Measurements from ENCODE around the gene ANKS1B. TPM values are rescaled to one million over a fixed set of nuclear protein-coding genes. Genes with fewer than 3 reads are reported as not detected.

Gene ANKS1B
- polyA plus RNA-seq, 3 donors, result not detected

- Histone ChIP-seq H3K4me3 (replicated peaks in 1 of 3; ENCODE audit: low read depth in 2 of 3, low read length in 3 of 3) (no peak overlapping the region), H3K9me3 (replicated peaks in 1 of 2; ENCODE audit: control insufficient read depth in 1 of 2, insufficient read depth in 1 of 2, low read length in 2 of 2) (no peaks in the 10 kb centered on the region), H3K27me3 (ENCODE audit: control insufficient read depth in 2 of 2, insufficient read depth in 2 of 2, low read length in 2 of 2) (no peaks in the 10 kb centered on the region), H2AFZ (ENCODE audit: insufficient read depth, low read depth, low read length, poor library complexity, severe bottlenecking) (no peak overlapping the region), H3K27ac (ENCODE audit: low read depth in 1 of 2, low read length in 2 of 2) (no peak overlapping the region), H3K4me2 (replicated peaks; ENCODE audit: extremely low read depth, low read length, poor library complexity, severe bottlenecking) (no peak overlapping the region), H3K9ac (ENCODE audit: insufficient read depth, low read length, poor library complexity, severe bottlenecking) (no peak overlapping the region), H3K79me2 (ENCODE audit: insufficient read depth, low read length) (no peaks in the 10 kb centered on the region), H3K36me3 (replicated peaks in 1 of 2; ENCODE audit: control insufficient read depth in 1 of 2, insufficient read depth in 2 of 2, low read length in 2 of 2) (no peaks in the 10 kb centered on the region), H4K20me1 (ENCODE audit: insufficient read depth, low read length) (no peaks in the 10 kb centered on the region), H3K4me1 (ENCODE audit: control insufficient read depth in 1 of 2, insufficient read depth in 2 of 2, low read length in 2 of 2) (no peaks in the 10 kb centered on the region)
- peaks cover 0 to 4% (median 0%) of the 10 kb centered on the region in 7 donors for H3K9me3 Mint-ChIP-seq
- no peak for TF ChIP-seq CTCF (IDR thresholded peaks at IDR 0.05)
- H3K4me1 Mint-ChIP-seq, result no peaks in the 10 kb centered on the region
- DNase-seq, result no peak
- H3K36me3 Mint-ChIP-seq, result no peaks in the 10 kb centered on the region
- intact Hi-C loops (cut with micrococcal nuclease), result no loop called here
- H3K27ac Mint-ChIP-seq, result no peak overlapping the region
- H3K4me3 Mint-ChIP-seq, result no peak overlapping the region
- WGBS (ENCODE audit: insufficient coverage), result 83% methylated on average over 1 of the region's 5 CpGs
- H3K27me3 Mint-ChIP-seq (ENCODE audit: low read depth in 3 of 3), result peaks cover 0 to 2% (median 0%) of the 10 kb centered on the region in 3 donors
Measured at GRCh38 chr12:99087278-99087677, 897.5 kb downstream of the ANKS1B start.

- WGBS (ENCODE audit: insufficient coverage), result 88% methylated on average over 13 of the region's 15 CpGs
- H3K27me3 Mint-ChIP-seq (ENCODE audit: low read depth in 3 of 3), result peaks cover 0 to 1% (median 0%) of the 10 kb centered on the region in 3 donors
Measured at GRCh38 chr12:99079811-99080210, 904.9 kb downstream of the ANKS1B start.

More at GRCh38 chr12:99079811-99080210, 904.9 kb downstream of the ANKS1B start:
- H3K4me2 ChIP-seq (replicated peaks; ENCODE audit: extremely low read depth, low read length, poor library complexity, severe bottlenecking), result no peak overlapping the region
- TF ChIP-seq CTCF (IDR thresholded peaks at IDR 0.05), result no peak
- H3K79me2 ChIP-seq (ENCODE audit: insufficient read depth, low read length), result no peaks in the 10 kb centered on the region
- H2AFZ ChIP-seq (ENCODE audit: insufficient read depth, low read depth, low read length, poor library complexity, severe bottlenecking), result no peak overlapping the region
- no peaks in the 10 kb centered on the region for H3K36me3 ChIP-seq (replicated peaks in 1 of 2; ENCODE audit: control insufficient read depth in 1 of 2, insufficient read depth in 2 of 2, low read length in 2 of 2)
- Mint-ChIP-seq H3K4me3 (no peak overlapping the region), H3K36me3 (no peaks in the 10 kb centered on the region), H3K4me1 (no peaks in the 10 kb centered on the region), H3K9me3 (peaks cover 0 to 2% (median 0%) of the 10 kb centered on the region in 7 donors), H3K27ac (no peak overlapping the region)
- no peak overlapping the region for H3K27ac ChIP-seq (ENCODE audit: low read depth in 1 of 2, low read length in 2 of 2)
- no peaks in the 10 kb centered on the region for H3K4me1 ChIP-seq (ENCODE audit: control insufficient read depth in 1 of 2, insufficient read depth in 2 of 2, low read length in 2 of 2)
- H3K27me3 ChIP-seq (ENCODE audit: control insufficient read depth in 2 of 2, insufficient read depth in 2 of 2, low read length in 2 of 2), result no peaks in the 10 kb centered on the region
- no peak overlapping the region for H3K9ac ChIP-seq (ENCODE audit: insufficient read depth, low read length, poor library complexity, severe bottlenecking)
- no peaks in the 10 kb centered on the region for H4K20me1 ChIP-seq (ENCODE audit: insufficient read depth, low read length)
- no peaks in the 10 kb centered on the region for H3K9me3 ChIP-seq (replicated peaks in 1 of 2; ENCODE audit: control insufficient read depth in 1 of 2, insufficient read depth in 1 of 2, low read length in 2 of 2)
- intact Hi-C loops (cut with micrococcal nuclease), result no loop called here
- H3K4me3 ChIP-seq (replicated peaks in 1 of 3; ENCODE audit: low read depth in 2 of 3, low read length in 3 of 3), result no peak overlapping the region
- DNase-seq, result no peak

Measured in CD14-positive monocyte (primary cell).